Stromal cell of bone marrow (primary cell): Measurements from ENCODE around the gene CLDN34.

Experiments
- DNase-seq: peaks from one replicate; pipeline ENCODE4 v3.0.0-alpha.2; 2012; ENCODE audit warnings: low read depth

Gene CLDN34

DNA sequence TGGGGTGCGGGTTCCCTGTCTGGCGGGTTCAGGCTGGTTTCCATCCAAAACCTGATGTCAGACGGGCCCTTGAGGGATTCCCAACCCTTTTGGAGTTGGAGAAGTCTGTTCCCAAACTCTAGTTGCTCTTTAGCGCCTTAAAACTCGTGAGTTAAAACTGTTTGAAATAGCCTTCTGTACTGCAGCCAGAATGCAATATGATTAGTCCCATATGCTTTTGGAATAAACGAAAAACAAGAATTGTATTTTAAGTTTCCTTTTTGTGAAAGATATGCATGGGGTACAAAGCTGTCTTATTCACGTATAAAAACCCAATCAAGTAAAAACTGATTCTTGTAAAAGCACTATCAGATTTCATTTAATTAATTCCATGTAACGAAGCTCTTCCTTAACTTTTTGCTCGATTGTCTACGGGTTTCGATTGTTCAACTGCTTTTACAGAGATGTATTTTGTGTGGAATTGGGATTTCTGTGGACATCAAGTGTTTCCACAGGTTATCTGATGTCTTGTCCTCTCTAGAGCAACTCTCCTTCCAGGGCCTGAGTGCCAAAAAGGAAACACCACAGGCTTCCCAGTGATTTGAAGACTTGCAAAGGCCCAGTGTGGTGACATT lies 49.5 kb downstream of the CLDN34 start:
- DNase-seq: no peak

DNA sequence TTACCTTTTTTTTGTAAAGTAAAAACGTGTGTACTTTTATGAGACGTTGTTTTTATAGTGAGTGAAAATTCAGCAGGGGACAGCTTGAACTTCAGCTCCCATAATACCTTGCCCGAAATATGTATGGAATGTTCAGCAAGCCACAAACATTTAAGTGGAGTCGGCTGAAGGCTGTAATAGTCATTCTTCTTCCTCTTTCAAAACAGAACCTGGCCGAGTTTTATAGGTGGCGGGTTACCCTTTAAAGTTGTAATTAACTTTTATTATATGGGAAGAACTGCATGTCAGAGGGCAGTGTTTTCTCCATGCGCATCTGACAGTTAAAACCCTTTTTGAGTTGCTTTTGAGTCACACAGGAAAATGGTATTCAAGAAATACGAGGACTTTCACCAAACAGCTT lies 50.7 kb downstream of the CLDN34 start:
- no peak for DNase-seq
